Astrocyte (in vitro differentiated cells and primary cell): ENCODE data around the gene NME9.

Source experiments
- CTCF ChIP-seq: IDR thresholded peaks from 2 replicates; pipeline ENCODE4 v1.5.1; 2011; ENCODE audit warnings: low read depth, mild to moderate bottlenecking, inconsistent platforms, low read length, moderate library complexity; ENCODE audit not compliant: insufficient read depth
- EZH2 ChIP-seq: IDR thresholded peaks from 2 replicates; pipeline ENCODE4 v1.6.1; 2012; ENCODE audit warnings: mild to moderate bottlenecking, low read length, inconsistent platforms; ENCODE audit not compliant: insufficient read depth

GRCh38 chr3:138256022-138256421 is 73.6 kb downstream of the NME9 start:
- TF ChIP-seq CTCF (no peak), EZH2 (no peak)
